Lung (tissue), 12 donors: ENCODE results near the gene SV2B. TPM values are rescaled to one million over a fixed set of nuclear protein-coding genes. Genes with fewer than 3 reads are reported as not detected.

ENCODE experiments used
- ATAC-seq: fragments of 200-7000 bp; cut with Tn5 transposase; one replicate; pipeline ENCODE4 v1.9.1; 2020; ENCODE audit warnings: moderate number of reproducible peaks; ENCODE audit not compliant: insufficient read depth, low FRiP score
- DNase-seq, 3 donors: peaks; one replicate each; pipeline ENCODE4 v3.0.0-alpha.2; 2013 to 2017
- H3K27ac ChIP-seq, 2 donors: one replicate each; pipeline ENCODE4 v1.5.1; 2013; ENCODE audit warnings: mild to moderate bottlenecking in 2 of 2, moderate library complexity in 2 of 2, control low read depth in 1 of 2, inconsistent platforms in 1 of 2, low read depth in 1 of 2, low read length in 1 of 2
- H3K27me3 ChIP-seq, 3 donors: one replicate each; pipeline ENCODE4 v1.5.1; 2013; ENCODE audit warnings: low read length in 2 of 3; ENCODE audit not compliant: control insufficient read depth in 3 of 3, insufficient read depth in 3 of 3
- H3K36me3 ChIP-seq, 4 donors: one replicate each; pipeline ENCODE4 v1.5.1; 2013; ENCODE audit warnings: low read length in 4 of 4, mild to moderate bottlenecking in 1 of 4, moderate library complexity in 1 of 4; ENCODE audit not compliant: control insufficient read depth in 4 of 4, insufficient read depth in 4 of 4
- H3K4me1 ChIP-seq, 5 donors: one replicate each; pipeline ENCODE4 v1.5.1; 2013; ENCODE audit warnings: low read length in 5 of 5, mild to moderate bottlenecking in 2 of 5, moderate library complexity in 1 of 5; ENCODE audit not compliant: control insufficient read depth in 5 of 5, insufficient read depth in 5 of 5
- H3K4me3 ChIP-seq: one replicate; pipeline ENCODE4 v1.5.1; 2013; ENCODE audit warnings: mild to moderate bottlenecking, control low read depth, moderate library complexity
- H3K9ac ChIP-seq, 2 donors: one replicate each; pipeline ENCODE4 v1.5.1; 2013; ENCODE audit warnings: low read length in 2 of 2, control low read depth in 1 of 2; ENCODE audit not compliant: insufficient read depth in 1 of 2
- H3K9me3 ChIP-seq, 4 donors: one replicate each; pipeline ENCODE4 v1.5.1; 2013; ENCODE audit warnings: low read length in 3 of 4, mild to moderate bottlenecking in 1 of 4, moderate library complexity in 1 of 4; ENCODE audit not compliant: control insufficient read depth in 4 of 4, insufficient read depth in 3 of 4
- WGBS, 2 donors: extraction: QIAGEN DNeasy Blood & Tissue Kit; methylation state at CpG; one replicate each; pipeline ENCODE4 v1.1.7; 2013; 5-methylcytosine and 5-hydroxymethylcytosine counted together
- polyA plus RNA-seq, 2 donors: library from polyadenylated mRNA; stranded (reverse); fragments of 200-250 nt; gene quantifications; one replicate each; pipeline ENCODE4 v1.2.1, GENCODE V29; 2013
- total RNA-seq, 2 donors: library from RNA; depleted of rRNA in 1 of 2; stranded (reverse); fragments of >200 nt in 1 of 2; gene quantifications; one replicate each; pipeline ENCODE4 v1.2.1, GENCODE V29; 2014 to 2021
- TF ChIP-seq, protein P1 (sequence below): IDR thresholded peaks from 2 replicates; pipeline ENCODE4 v1.5.1; 2012; ENCODE audit warnings: mild to moderate bottlenecking; ENCODE audit errors: control extremely low read depth, extremely low read depth
- donor health status: control.
- donor health status: control.
- donor health status: Bipolar disorder and iron deficiency.
- donor health status: healthy.
- donor health status: DM: yes; HTN: yes; CAD: no.

SV2B gene
- total and polyA plus RNA-seq, 4 donors: 0.12 to 2.8 (median 0.90) TPM

DNA sequence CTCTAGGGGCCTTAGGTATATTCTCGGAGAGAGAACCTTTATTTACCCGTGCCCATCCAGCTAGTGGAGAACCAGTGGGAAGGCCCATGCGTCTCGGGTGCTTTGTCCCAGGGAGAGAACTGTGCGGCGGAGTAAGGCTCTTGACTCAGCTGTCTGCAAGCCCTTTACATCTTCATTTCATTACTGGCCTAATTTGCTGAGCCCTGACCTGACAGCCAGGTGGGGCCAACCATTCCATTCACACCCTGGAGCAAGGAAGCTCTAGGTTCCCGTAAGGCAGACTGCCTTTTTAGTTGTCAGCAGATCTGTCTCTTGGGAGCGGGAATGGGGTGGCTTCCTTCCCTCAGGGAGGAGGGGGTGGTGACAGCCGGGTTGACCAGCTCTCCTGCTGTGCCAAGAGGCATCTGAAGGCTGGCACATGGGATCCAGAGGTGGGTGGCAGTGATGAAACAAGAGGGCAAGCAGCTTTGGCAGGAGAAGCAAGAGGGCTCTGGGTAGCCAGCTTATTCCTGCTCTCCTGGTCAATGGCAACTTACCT is 36.4 kb downstream of the SV2B start:
- Histone ChIP-seq H3K4me3 (no peak overlapping the region), H3K27me3 (peaks cover 0 to 4% (median 0%) of the 10 kb centered on the region in 3 donors), H3K4me1 (no peaks in the 10 kb centered on the region), H3K9me3 (peaks cover 0 to 5% (median under 1%) of the 10 kb centered on the region in 4 donors), H3K27ac (no peak overlapping the region), H3K9ac (no peak overlapping the region), H3K36me3 (no peaks in the 10 kb centered on the region)
- ATAC-seq (no peak), DNase-seq (no peak)
- 79 to 83% methylated on average over 9 of the region's 9 CpGs for WGBS, 2 donors
- TF ChIP-seq, protein P1, sequence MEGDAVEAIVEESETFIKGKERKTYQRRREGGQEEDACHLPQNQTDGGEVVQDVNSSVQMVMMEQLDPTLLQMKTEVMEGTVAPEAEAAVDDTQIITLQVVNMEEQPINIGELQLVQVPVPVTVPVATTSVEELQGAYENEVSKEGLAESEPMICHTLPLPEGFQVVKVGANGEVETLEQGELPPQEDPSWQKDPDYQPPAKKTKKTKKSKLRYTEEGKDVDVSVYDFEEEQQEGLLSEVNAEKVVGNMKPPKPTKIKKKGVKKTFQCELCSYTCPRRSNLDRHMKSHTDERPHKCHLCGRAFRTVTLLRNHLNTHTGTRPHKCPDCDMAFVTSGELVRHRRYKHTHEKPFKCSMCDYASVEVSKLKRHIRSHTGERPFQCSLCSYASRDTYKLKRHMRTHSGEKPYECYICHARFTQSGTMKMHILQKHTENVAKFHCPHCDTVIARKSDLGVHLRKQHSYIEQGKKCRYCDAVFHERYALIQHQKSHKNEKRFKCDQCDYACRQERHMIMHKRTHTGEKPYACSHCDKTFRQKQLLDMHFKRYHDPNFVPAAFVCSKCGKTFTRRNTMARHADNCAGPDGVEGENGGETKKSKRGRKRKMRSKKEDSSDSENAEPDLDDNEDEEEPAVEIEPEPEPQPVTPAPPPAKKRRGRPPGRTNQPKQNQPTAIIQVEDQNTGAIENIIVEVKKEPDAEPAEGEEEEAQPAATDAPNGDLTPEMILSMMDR: no peak

DNA sequence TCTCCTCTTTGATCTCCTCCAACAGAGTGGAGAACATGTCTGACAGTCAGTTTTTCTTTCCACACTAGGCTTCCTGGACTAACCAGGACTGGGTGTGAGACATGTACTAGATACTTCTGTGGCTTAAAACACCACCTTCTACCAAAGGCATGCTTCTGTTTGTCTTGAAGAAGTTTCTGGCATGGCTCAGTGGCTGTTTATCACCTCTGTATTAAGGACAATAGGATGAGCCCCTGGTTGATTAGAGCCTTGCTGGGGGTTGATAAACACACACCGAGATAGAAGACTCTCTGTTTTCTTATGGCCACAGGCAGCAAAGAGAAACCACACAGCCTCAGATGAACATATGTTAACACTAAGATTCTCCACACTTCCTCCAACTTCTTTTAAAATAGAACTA is 40.5 kb downstream of the SV2B start:
- DNase-seq (no peak), ATAC-seq (no peak)
- H3K36me3 ChIP-seq: no peaks in the 10 kb centered on the region
- H3K4me3 ChIP-seq: no peak overlapping the region
- TF ChIP-seq, protein P1: no peak
- no peaks in the 10 kb centered on the region for H3K4me1 ChIP-seq
- 53 to 77% methylated on average over 1 of the region's 1 CpG for WGBS, 2 donors
- H3K9me3 ChIP-seq: peaks cover 0 to 5% (median under 1%) of the 10 kb centered on the region in 4 donors
- H3K9ac ChIP-seq: no peak overlapping the region
- H3K27ac ChIP-seq: no peak overlapping the region
- H3K27me3 ChIP-seq: no peaks in the 10 kb centered on the region

DNA sequence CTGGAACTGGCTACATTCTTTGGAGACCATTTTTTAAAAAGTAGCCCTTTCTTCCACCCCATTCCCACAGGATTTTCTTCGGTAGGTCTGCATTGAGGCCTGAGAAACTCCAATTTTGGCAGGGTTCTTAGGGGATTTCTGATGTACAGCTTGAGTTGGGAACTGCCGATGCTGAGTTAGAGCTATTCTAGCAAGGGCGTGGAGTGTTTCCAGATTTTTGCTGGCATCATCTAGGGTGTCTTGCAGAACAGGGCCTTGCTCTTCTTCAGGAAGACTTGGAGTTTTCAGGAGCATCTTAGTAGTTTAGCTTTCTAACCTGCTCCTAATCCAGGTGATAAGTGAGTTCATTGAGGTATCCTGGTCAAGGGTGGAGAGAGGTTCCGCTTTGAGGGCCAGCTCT is 41.0 kb downstream of the SV2B start:
- 76 to 83% methylated on average over 4 of the region's 4 CpGs for WGBS, 2 donors
- ATAC-seq: no peak
- H3K9ac ChIP-seq: no peak overlapping the region

More for the DNA sequence above, 41.0 kb downstream of the SV2B start:
- Histone ChIP-seq H3K4me1 (no peaks in the 10 kb centered on the region), H3K4me3 (no peak overlapping the region), H3K27me3 (no peaks in the 10 kb centered on the region), H3K9me3 (peaks cover 0 to 5% (median under 1%) of the 10 kb centered on the region in 4 donors), H3K27ac (no peak overlapping the region), H3K36me3 (no peaks in the 10 kb centered on the region)
- DNase-seq: peak in 1 of 3 donors; percentile 23
- TF ChIP-seq, protein P1: no peak
